K562 (cell line): ENCODE measurements around the gene TOMT. TPM values are rescaled to one million over a fixed set of nuclear protein-coding genes. Genes with fewer than 3 reads are reported as not detected.

Experiments
- ESRRA ChIP-seq: fragments of 450-650 bp; IDR thresholded peaks from 2 replicates; pipeline ENCODE4 v1.6.1; 2014; ENCODE audit warnings: low read depth, mild to moderate bottlenecking, moderate library complexity, borderline replicate concordance
- MGA ChIP-seq: fragments of 450-650 bp; IDR thresholded peaks from 2 replicates; pipeline ENCODE4 v1.6.1; 2016; ENCODE audit warnings: mild to moderate bottlenecking, moderate library complexity
- MLLT1 ChIP-seq, 2 experiments: fragments of 450-650 bp; IDR thresholded peaks; 2 replicates each; pipeline ENCODE4 v1.6.1; 2016
- SIN3A ChIP-seq, 2 experiments: fragments of 150-350 bp in 1 of 2; IDR thresholded peaks; 2 replicates each; pipeline ENCODE4 v1.6.1; 2011 to 2016; ENCODE audit warnings: borderline replicate concordance in 2 of 2, low read depth in 2 of 2, low read length in 2 of 2, mild to moderate bottlenecking in 2 of 2, moderate library complexity in 2 of 2; ENCODE audit not compliant: control insufficient read depth in 1 of 2
- SIRT6 ChIP-seq: IDR thresholded peaks from one replicate; pipeline ENCODE4 v1.6.1; 2012; ENCODE audit warnings: low read depth, mild to moderate bottlenecking, control low read depth, inconsistent platforms, low read length, moderate library complexity
- SREBF2 ChIP-seq: sonication (generic); formaldehyde crosslinking; IDR thresholded peaks from 2 replicates; pipeline ENCODE4 v1.4.0; 2020; ENCODE audit warnings: mild to moderate bottlenecking, missing genetic modification reagents
- STAT6 ChIP-seq: sonication (generic); formaldehyde crosslinking; IDR thresholded peaks from 2 replicates; pipeline ENCODE4 v1.8.1; 2023; ENCODE audit warnings: mild to moderate bottlenecking, missing genetic modification reagents
- TAF7 ChIP-seq: fragments of 450-650 bp; IDR thresholded peaks from 2 replicates; pipeline ENCODE4 v1.6.1; 2016; ENCODE audit warnings: missing genetic modification characterization, missing compliant biosample characterization
- ZFP36 ChIP-seq: fragments of 150-350 bp; IDR thresholded peaks from 2 replicates; pipeline ENCODE4 v1.6.1; 2018; ENCODE audit warnings: low read length, low read depth; ENCODE audit not compliant: partially characterized antibody
- ZNF584 ChIP-seq: fragments of 200-800 bp; sonication (Bioruptor generic); IDR thresholded peaks from 2 replicates; pipeline ENCODE4 v1.6.1; 2016; ENCODE audit warnings: low read depth, mild to moderate bottlenecking, missing genetic modification characterization, missing compliant biosample characterization
- polyA plus RNA-seq, 8 experiments: library from polyadenylated mRNA; depleted of rRNA in 4 of 8; stranded (reverse) in 5 of 8; unstranded in 3 of 8; fragments of >200 nt; fragmentation: Nextera tagmentation in 2 of 8; fragmentation: Illumina TruSeq in 1 of 8; extraction: Ambion mirVana in 2 of 8; extraction: Trizol in 1 of 8; gene quantifications; 2 replicates each; pipeline versions ENCODE4 v1.2.1 to v1.2.3, GENCODE V29; 2011 to 2014; ENCODE audit warnings: inconsistent platforms in 1 of 8, missing spikeins in 1 of 8
- total RNA-seq, 7 experiments: library from RNA; depleted of rRNA in 6 of 7; stranded (reverse); fragments of >200 nt in 6 of 7; fragmentation: Illumina TruSeq in 2 of 7; extraction: Trizol in 2 of 7; gene quantifications; 2 replicates each; pipeline versions ENCODE4 v1.2.1 to v1.2.3, GENCODE V29; 2011 to 2021; ENCODE audit warnings: low replicate concordance in 1 of 7

Gene TOMT
- total and polyA plus RNA-seq, 9 of the 15 experiments (the other 6 are each of a cell fraction or from before 2014, with no cell fraction given) = not detected

- TF ChIP-seq SREBF2 (CRISPR knock-in tag) (no peak), ZNF584 (CRISPR knock-in tag) (no peak), MGA (peak; percentile 41; the same call in 1 of the 2 replicates), ESRRA (peak; percentile 99), ZFP36 (peak; percentile 23), STAT6 (CRISPR knock-in tag) (0 out of 2 replicates have a peak, but pooled peaks have one; percentile 14), SIN3A (IDR thresholded peaks at IDR 0.05; ENCODE audit: borderline replicate concordance in 2 of 2, control insufficient read depth in 1 of 2, low read depth in 2 of 2, low read length in 2 of 2) (no peak), MLLT1 (IDR thresholded peaks at IDR 0.05) (peak in 1 of 2 experiments; percentile 87; a peak in 2 of 4 replicates), SIRT6 (no peak), TAF7 (tag) (0 out of 2 replicates have a peak, but pooled peaks have one; percentile 2)
Measured at GRCh38 chr11:72111300-72112142, 5.8 kb downstream of the TOMT start (continued).
